ENCODE data around the gene CCDC83. TPM values are rescaled to one million over a fixed set of nuclear protein-coding genes. Genes with fewer than 3 reads are reported as not detected.
A peak's percentile ranks its signal among the peaks of the same experiment; 100 is the strongest.

Gene CCDC83
- total RNA-seq = not detected in 2 replicates

- DNase-seq (ENCODE audit: low read depth in 2 of 2) = no peak
These were observed at the start of gene CCDC83 for GRCh38 chr11:85855341-85855656. CCDC83 (plus strand) TSS chr11:85855383; CDS start chr11:85865124, 9,741 bp downstream.

- DNase-seq (ENCODE audit: low read depth in 2 of 2) = no peak
These were observed 49.8 kb upstream of the CCDC83 start for GRCh38 chr11:85805387-85805786.

- no peak for DNase-seq (ENCODE audit: low read depth in 2 of 2)
These were observed 49.2 kb upstream of the CCDC83 start for GRCh38 chr11:85806016-85806415.

- DNase-seq (ENCODE audit: low read depth in 2 of 2) = no peak
These were observed 48.3 kb upstream of the CCDC83 start for GRCh38 chr11:85806876-85807275.

- DNase-seq (ENCODE audit: low read depth in 2 of 2) = no peak
These were observed 46.0 kb upstream of the CCDC83 start for GRCh38 chr11:85809191-85809590.

GRCh38 chr11:85809863-85810262 lies 45.3 kb upstream of the CCDC83 start:
- DNase-seq (ENCODE audit: low read depth in 2 of 2) = no peak

GRCh38 chr11:85810521-85810870 lies 44.7 kb upstream of the CCDC83 start:
- DNase-seq (ENCODE audit: low read depth in 2 of 2) = no peak

GRCh38 chr11:85810871-85811611 lies 44.1 kb upstream of the CCDC83 start, which contains the start of gene SYTL2:
SYTL2 (minus strand) TSS chr11:85811141; CDS start chr11:85757725, 53,416 bp downstream.
- peak; percentile 16 to 62 for DNase-seq (ENCODE audit: low read depth in 2 of 2)

GRCh38 chr11:85811624-85812023 lies 43.6 kb upstream of the CCDC83 start:
- no peak for DNase-seq (ENCODE audit: low read depth in 2 of 2)

- no peak for DNase-seq (ENCODE audit: low read depth in 2 of 2)
These were observed 41.5 kb upstream of the CCDC83 start for GRCh38 chr11:85813721-85814120.

GRCh38 chr11:85815186-85815931 lies 39.8 kb upstream of the CCDC83 start:
- no peak for DNase-seq (ENCODE audit: low read depth in 2 of 2)

GRCh38 chr11:85819441-85819840 lies 35.7 kb upstream of the CCDC83 start:
- no peak for DNase-seq (ENCODE audit: low read depth in 2 of 2)

GRCh38 chr11:85821636-85822035 lies 33.5 kb upstream of the CCDC83 start:
- DNase-seq (ENCODE audit: low read depth in 2 of 2) = no peak

GRCh38 chr11:85822814-85823213 lies 32.4 kb upstream of the CCDC83 start:
- no peak for DNase-seq (ENCODE audit: low read depth in 2 of 2)

- no peak for DNase-seq (ENCODE audit: low read depth in 2 of 2)
These were observed 31.4 kb upstream of the CCDC83 start for GRCh38 chr11:85823816-85824215.

GRCh38 chr11:85825616-85826015 lies 29.6 kb upstream of the CCDC83 start:
- DNase-seq (ENCODE audit: low read depth in 2 of 2) = no peak

- peak in 1 of 2 donors; percentile 23 for DNase-seq (ENCODE audit: low read depth in 2 of 2)
These were observed 28.9 kb upstream of the CCDC83 start for GRCh38 chr11:85826116-85826855.

- peak in 1 of 2 donors; percentile 13 for DNase-seq (ENCODE audit: low read depth in 2 of 2)
These were observed 27.2 kb upstream of the CCDC83 start for GRCh38 chr11:85827748-85828639.

- DNase-seq (ENCODE audit: low read depth in 2 of 2) = no peak
These were observed 26.6 kb upstream of the CCDC83 start for GRCh38 chr11:85828640-85828978.

- no peak for DNase-seq (ENCODE audit: low read depth in 2 of 2)
These were observed 26.0 kb upstream of the CCDC83 start for GRCh38 chr11:85829172-85829571.

GRCh38 chr11:85831050-85831449 lies 24.1 kb upstream of the CCDC83 start:
- DNase-seq (ENCODE audit: low read depth in 2 of 2) = no peak

Measured in dermis microvascular lymphatic vessel endothelial cell (primary cell).